ENCODE data around the gene TMEM97.

TMEM97 gene

DNA sequence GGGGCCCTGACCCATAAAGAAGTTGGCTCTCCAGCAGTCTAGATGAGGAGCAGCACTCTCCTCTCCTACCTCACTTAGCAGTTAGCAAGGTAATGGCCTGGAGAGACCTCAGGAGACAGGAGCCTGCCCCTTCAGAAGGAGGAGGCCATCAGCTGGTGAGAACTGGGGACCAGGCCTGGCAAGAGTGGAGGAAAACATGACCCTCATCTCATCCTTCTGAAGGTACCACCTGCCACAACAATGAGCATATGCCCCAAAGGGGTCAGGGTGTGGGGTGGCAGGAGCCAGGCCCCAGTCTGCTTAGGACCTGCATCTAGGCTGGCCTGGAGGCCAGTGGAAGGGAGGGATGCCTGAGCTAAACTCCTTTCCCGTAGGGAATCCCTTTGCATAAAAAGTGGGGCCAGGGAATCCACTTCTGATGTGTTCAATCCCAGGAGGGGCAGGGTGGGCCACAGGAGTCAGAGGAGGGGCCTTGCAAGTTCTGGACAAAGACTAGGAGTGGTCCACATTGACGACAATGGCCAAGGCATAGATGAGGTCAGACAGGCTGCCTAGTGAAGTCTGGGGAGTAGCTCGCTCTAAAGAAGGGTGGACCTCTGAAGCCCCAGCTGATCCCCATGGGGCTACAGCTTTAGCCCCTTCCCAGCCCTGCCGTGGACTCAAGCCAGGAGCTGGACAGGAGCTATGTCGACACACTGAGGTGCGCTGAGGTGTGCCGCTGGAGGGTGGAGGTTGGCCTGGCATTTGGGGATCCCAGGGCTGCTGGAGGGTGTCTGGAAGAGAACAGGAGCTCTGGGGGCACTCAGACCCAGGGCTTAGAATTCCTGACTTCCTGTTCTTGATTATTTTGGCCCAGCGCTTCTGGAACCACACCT is 45.0 kb downstream of the TMEM97 start:
- no peak for DNase-seq

DNA sequence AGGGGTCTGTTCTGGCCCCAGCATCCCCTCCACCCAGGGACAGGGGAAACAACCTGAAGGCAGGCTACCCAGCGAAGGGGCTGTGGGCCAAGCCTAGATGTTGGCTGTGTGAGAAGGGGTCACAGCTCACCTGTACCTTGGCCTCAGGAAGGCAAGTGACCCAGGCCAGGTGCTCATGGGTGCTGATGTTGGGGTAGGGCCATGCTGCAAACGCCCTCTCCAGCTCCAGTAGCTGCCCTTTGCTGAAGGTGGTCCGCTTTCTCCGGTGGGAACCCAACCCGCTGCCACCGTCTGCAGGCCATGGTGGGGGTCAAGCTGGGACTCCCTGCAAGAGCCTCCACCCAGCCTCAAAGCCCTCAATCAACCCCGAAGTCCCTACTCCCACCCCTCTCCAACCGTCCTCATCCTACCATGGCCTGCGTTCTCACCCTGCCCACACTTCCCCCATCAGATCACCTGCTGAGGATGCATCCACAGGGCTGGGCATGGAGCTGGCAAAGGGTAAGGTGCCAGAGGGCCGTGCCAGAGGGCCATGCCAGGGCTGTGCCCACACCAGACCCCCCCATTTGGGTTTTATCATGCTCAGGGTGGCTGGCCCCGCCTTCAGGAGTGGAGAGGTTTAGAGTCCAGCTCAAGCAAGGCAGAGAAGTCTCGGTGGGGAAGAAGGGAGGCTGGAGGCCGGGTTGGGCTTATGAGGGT is 45.8 kb downstream of the TMEM97 start, which contains the start of gene SEBOX:
TSS of gene SEBOX (minus strand) at position 535 of the 699 bp plus-strand sequence. CDS start at position 487, 48 bp downstream.
- no peak for DNase-seq

DNA sequence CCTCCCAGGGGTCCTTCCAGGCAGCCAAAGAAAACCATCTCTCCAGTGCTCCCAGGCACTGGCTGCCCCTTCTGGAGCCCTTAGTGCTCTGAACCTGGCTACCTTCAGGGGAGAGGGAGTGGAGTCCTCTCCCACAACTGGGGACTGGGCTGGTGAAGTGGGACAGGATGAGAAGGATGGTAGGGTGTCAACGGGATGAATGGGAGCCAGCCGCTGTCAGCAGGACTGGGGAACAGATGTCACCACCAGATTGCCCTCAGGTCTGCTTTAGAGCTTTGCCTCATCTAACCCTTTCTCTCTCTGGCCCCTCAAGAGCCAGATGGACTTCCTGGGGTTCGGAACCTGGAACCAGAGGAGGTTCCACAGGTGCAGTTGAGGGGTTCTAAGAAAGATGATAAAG is 46.5 kb downstream of the TMEM97 start:
- DNase-seq, result no peak

DNA sequence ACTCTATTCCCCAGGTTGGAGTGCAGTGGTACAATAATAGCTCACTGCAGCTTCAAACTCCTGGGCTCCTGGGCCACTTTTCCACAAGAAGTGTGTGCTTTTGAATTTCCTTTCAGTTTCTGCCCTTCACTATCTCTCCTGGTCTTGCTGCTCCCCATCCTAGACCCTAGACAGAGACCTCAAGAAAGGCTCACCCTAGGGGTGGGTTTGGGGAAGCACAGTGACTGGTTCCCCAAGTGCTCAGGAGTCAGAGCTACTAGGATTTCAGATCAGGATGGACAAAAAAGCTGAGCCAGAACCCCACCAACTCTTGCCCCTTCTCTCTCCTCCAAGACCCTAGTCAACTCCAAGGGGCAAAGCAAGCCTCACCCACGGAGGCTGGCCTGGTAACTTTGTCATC is 47.6 kb downstream of the TMEM97 start:
- DNase-seq, result no peak

DNA sequence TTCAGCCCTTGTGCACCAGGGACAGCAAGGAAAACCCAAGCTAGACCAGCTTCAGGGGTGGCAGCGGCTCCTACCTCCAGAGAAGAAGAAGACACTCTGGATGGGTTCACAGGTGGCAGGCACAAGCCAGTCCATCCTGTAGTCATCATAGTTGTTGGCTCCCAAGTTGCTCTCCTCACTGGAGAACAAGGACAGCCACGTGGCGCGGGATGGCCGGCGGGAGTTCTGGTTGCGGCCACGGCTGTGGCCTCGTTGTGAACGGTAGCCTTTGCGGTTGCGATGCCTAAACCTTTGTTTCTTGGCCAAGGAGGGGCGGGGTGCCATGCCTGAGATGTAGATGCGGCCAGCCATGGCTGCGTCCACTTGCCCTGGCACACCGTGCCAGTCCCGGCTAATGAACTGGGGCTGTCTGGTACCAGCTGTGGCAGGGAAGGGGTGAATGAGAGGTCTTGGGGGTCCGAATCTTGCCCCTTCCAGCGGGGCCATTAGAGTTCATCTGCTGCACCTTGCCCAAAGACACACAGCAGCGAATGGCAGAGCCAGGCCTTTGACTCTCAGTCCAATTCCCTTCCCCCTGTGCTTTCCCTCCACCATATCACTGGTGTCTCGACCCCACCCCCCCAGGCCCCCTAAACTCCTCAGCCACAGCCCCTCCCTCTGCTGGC is 48.8 kb downstream of the TMEM97 start:
- no peak for DNase-seq

DNA sequence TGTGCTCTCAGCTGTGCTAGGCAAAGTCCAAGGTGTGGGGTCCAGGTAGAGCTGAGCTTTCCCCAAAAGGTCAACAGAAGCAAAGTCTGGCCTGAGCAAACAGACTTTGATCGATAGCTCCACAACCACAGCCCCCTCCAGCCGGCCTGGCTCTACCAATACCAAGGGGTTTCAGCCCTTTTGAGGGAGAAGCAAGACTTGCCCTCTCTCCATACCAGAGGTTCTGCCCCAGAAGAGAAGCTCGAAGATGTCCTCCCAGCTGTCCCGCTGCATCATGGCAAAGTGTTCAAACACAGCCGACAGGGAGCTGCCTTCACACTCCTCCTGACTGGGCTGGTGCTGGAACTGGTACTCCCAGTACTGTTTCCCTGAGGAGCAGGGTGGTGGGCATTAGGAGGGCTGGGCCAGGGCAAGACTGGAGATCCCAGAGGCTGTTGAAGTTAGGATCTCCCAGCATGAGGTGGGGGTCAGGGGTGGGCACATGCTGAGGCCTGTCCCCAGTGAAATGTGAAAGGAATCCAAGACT is 49.4 kb downstream of the TMEM97 start:
- no peak for DNase-seq

DNA sequence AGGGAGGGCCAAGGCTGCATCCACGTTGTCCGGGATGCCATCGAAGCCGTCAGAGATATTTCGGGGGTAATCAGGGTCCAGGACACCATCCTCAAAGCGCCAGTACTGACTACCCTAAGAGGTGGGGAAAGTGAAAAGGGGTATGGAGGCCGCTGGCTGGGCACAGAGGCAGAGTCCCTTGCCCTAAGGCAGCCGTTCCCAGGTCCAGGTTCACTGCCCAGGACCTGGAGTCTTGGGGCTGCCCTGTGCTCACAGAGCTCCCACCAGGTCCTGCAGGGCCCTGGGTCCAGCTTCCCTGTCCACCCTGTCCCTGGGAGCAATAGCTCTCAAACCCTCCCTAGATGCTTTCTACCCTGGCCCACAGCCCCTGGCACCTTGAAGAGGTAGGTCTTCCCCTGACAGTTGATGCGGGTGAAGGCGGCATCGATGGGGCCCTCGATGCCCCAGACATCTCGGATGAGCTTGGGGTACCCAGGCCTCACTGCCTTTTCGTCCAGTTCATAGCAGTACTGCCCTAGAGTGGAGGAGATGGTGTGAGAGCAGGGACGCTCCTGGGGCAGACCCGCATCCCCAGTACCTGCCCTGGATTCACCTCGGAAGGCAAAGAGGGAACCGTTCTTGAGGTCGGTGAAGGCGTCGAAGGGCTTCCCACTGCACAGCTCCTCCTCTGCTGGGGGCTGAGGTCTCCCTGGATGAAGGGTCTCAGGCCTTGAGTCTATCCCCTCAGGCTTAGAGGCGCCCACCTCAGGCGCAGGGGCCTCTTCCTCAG is 50.1 kb downstream of the TMEM97 start:
- no peak for DNase-seq

DNA sequence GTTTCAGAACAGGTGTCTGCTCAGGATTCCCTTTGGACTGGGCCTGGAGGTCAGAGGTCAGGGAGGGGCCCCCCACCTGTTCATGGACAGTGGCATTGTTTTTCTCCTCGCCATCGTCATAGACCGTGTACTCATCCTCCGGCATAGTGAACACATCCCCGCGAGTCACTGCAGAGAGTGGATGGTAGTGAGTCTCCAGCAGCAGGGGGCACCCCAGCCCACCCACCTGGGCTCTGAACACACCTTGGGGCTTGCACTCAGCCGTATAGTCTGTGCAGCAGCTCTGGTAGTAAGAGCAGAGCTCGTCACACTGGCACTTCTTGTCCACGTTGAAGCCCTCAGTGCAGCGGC is 50.7 kb downstream of the TMEM97 start:
- no peak for DNase-seq

DNA sequence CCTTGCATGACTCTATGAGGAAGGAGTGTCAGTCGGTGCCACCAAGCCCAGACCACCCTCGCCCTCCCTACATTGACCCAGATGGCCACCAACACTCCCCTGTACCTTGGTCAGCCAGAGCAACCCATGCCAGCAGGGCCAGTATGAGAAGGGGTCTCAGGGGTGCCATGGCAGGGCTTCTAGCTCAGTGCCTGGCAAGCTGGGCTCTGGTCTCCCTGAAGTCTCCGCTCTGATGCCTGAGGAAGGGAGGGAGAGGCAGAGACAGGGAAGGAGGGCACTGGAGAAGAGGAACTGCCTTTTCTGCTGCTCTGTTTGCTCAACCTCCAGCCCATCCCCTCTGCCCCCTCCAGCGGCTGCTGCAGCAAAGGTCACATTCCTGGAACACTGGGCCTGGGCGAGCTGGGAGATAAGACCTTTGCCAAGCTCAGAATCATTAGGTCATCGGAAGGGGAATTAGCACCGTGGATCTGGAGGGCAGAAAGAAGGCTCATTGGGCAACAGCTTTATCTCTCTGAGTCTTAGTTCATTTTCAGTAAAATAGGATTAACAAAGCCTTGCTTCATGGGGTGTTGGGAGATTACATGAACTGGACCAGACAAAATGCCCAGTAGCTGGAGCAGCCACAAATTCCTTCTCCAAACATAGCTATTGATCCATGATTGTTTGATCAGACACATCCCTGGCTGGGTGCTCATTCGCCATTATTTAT is 51.2 kb downstream of the TMEM97 start, which contains the start of gene VTN:
TSS of gene VTN (minus strand) at position 273 of the 709 bp plus-strand sequence. CDS start at position 169, 104 bp downstream.
- no peak for DNase-seq

DNA sequence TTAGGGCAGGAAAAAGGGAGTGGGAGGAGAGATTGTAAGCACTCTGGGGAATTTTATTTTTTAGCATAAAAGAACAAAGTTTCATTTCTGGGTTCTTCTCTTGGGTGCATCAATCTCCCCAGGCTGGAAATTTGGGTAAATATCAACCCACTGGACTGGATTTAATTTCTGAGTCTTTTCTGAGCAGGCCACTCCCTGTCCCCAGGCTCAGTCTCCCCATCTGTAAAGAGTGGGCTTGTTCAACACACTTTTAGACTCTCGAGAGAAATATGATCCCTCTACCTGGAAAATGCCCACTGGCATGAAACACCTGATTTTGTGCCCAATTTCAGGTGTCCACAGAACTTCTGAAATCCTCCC is 51.7 kb downstream of the TMEM97 start:
- no peak for DNase-seq

DNA sequence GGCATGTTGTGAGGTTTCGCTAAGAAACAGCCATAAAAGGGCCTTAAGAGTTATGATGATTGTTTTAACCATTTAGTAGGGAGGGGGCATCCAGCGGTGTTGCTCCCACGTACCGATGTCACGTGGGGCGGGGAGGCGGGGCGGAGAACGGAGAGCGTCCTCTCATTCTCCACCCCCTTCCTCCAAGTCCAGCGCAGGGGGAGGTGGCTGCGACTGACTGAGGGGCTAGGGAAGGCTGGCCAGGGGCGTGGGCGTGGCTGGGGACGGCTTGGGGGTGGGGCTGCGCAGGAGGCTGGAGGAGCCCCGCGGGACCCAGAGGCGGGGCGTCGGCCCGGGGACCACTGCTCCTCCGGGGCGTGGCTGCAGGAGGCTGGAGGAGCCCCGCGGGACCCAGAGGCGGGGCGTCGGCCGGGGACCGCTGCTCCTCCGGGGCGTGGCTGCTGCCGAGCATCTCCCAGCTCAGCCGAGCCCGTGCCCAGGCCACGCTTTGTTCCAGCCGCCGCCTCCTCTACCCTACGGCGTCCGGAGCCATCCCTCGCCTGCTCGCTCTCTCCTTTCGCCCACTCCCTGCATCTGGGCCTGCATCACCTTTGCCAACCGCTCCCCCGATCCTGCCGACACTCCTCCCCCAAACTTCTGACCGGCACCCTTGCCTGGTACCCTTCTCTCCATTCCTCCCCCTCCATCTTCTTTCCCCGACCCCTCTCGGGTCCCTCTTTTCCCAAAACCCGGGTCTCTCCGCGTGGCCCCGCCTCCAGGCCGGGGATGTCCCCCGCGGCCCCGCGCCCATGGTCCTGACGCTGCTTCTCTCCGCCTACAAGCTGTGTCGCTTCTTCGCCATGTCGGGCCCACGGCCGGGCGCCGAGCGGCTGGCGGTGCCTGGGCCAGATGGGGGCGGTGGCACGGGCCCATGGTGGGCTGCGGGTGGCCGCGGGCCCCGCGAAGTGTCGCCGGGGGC is 52.5 kb downstream of the TMEM97 start, which contains the start of gene SARM1:
TSS of gene SARM1 (plus strand) at position 450 of the 958 bp plus-strand sequence. CDS start at position 789, 339 bp downstream.
- DNase-seq, result peak in 54 of 58 donors; percentile 32 to 86 (median 72)

DNA sequence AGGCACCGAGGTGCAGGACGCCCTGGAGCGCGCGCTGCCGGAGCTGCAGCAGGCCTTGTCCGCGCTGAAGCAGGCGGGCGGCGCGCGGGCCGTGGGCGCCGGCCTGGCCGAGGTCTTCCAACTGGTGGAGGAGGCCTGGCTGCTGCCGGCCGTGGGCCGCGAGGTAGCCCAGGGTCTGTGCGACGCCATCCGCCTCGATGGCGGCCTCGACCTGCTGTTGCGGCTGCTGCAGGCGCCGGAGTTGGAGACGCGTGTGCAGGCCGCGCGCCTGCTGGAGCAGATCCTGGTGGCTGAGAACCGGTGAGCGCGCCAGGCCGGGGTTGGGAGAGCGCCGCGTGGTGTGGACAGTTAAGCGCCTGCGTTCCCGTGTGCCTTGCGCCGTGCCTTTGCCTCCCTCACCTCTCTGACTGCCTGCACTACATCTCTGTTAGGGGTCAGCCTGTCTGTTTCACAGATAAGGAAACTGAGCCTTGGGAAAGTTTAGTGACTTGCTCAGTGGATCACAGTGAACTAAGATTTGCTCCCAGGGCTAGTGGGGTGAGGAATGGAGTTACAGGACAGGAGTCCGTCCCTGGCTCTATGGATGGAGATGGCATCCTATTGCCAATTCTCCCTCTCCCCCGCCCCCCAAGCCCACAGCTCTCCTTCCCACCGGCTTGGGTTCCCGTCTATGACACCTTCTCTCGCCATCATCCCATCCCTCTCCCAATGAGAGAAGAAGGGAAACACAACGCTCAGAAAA is 53.4 kb downstream of the TMEM97 start:
- peak in 14 of 58 donors; percentile 19 to 58 (median 46) for DNase-seq

DNA sequence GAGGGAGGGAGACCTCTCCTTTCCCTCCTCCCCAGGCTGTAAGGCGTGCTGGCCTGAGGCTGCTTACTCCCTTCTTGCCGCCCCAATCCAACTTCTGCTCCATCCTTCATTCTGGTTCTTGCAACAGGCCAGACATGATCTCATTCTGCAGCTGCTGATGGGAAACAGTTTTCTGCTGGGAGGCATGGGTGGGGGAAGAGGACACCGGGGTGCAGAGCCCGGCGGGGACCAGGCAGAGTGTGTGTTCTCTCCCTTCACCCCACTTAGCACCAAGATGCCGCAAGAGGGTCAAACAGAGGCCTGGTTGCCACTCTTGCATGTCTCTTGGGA is 53.9 kb downstream of the TMEM97 start:
- peak in 2 of 58 donors; percentile 23 to 60 for DNase-seq
